Hepatocyte (in vitro differentiated cells): Measurements from ENCODE around the gene ATP9B. TPM values are rescaled to one million over a fixed set of nuclear protein-coding genes. Genes with fewer than 3 reads are reported as not detected.

Experiments
- DNase-seq: peaks from one replicate; pipeline ENCODE4 v3.0.0-alpha.2; 2016; ENCODE audit warnings: low spot score
- H2AFZ ChIP-seq: fragments of 200-600 bp; sonication (generic); 2 replicates; pipeline ENCODE4 v1.6.0; 2016; ENCODE audit warnings: antibody characterized with exemption, mild to moderate bottlenecking
- H3K27ac ChIP-seq: fragments of 200-600 bp; sonication (generic); 2 replicates; pipeline ENCODE4 v1.5.1; 2016; ENCODE audit warnings: mild to moderate bottlenecking
- H3K27me3 ChIP-seq: fragments of 200-600 bp; sonication (generic); 2 replicates; pipeline ENCODE4 v1.6.1; 2016
- H3K36me3 ChIP-seq: fragments of 200-600 bp; sonication (generic); replicated peaks from 2 replicates; pipeline ENCODE4 v1.5.1; 2016; ENCODE audit warnings: low read depth; ENCODE audit not compliant: insufficient read depth
- H3K4me1 ChIP-seq: fragments of 200-600 bp; sonication (generic); 2 replicates; pipeline ENCODE4 v1.5.1; 2016; ENCODE audit warnings: mild to moderate bottlenecking, moderate library complexity; ENCODE audit not compliant: insufficient read depth
- H3K4me2 ChIP-seq: fragments of 200-600 bp; sonication (generic); 2 replicates; pipeline ENCODE4 v1.6.0; 2016
- H3K4me3 ChIP-seq: fragments of 200-600 bp; sonication (generic); 2 replicates; pipeline ENCODE4 v1.5.1; 2016; ENCODE audit warnings: mild to moderate bottlenecking
- H3K79me2 ChIP-seq: fragments of 200-600 bp; sonication (generic); 2 replicates; pipeline ENCODE4 v1.6.0; 2017; ENCODE audit warnings: mild to moderate bottlenecking
- H3K9me2 ChIP-seq: fragments of 200-600 bp; sonication (generic); replicated peaks from 2 replicates; pipeline ENCODE4 v1.6.0; 2017; ENCODE audit warnings: mild to moderate bottlenecking; ENCODE audit not compliant: insufficient read depth
- H3K9me3 ChIP-seq: fragments of 200-600 bp; sonication (generic); 2 replicates; pipeline ENCODE4 v1.5.1; 2016; ENCODE audit warnings: low read depth, mild to moderate bottlenecking
- H4K20me1 ChIP-seq: fragments of 200-600 bp; sonication (generic); 2 replicates; pipeline ENCODE4 v1.6.0; 2016; ENCODE audit warnings: mild to moderate bottlenecking; ENCODE audit not compliant: insufficient read depth, poor library complexity, severe bottlenecking
- CTCF ChIP-seq: fragments of 200-600 bp; sonication (generic); IDR thresholded peaks from 2 replicates; pipeline ENCODE4 v1.5.1; 2016; ENCODE audit warnings: antibody characterized with exemption, mild to moderate bottlenecking; ENCODE audit not compliant: poor library complexity
- EZH2 ChIP-seq: fragments of 200-600 bp; sonication (generic); IDR thresholded peaks from 2 replicates; pipeline ENCODE4 v1.6.1; 2016; ENCODE audit warnings: antibody characterized with exemption, mild to moderate bottlenecking, borderline replicate concordance
- EZH2phosphoT487 ChIP-seq: fragments of 200-600 bp; sonication (generic); IDR thresholded peaks from one replicate; pipeline ENCODE4 v1.6.1; 2018; ENCODE audit warnings: antibody characterized with exemption, mild to moderate bottlenecking, low read depth, moderate library complexity; ENCODE audit not compliant: unreplicated experiment, severe bottlenecking
- WGBS: methylation state at CpG from one replicate; pipeline ENCODE4 v1.1.6; 2016; ENCODE audit warnings: low lambda C conversion rate; ENCODE audit errors: missing lambda C conversion rate; 5-methylcytosine and 5-hydroxymethylcytosine counted together
- polyA plus RNA-seq: library from polyadenylated mRNA; unstranded; fragments of >200 nt; fragmentation: Nextera tagmentation; extraction: Ambion mirVana; gene quantifications from 2 replicates; pipeline ENCODE4 v1.2.1, GENCODE V29; 2016
- total RNA-seq: library from RNA; depleted of rRNA; stranded (reverse); fragments of >200 nt; gene quantifications from 2 replicates; pipeline ENCODE4 v1.2.3, GENCODE V29; 2014

The ATP9B gene
- total and polyA plus RNA-seq, 2 experiments from 2014 or later: 14.6 to 23.8 TPM

GRCh38 chr18:79210002-79210910 is 141.1 kb downstream of the ATP9B start:
- peaks cover 8% of the 10 kb centered on the region for H3K79me2 ChIP-seq
- no peaks in the 10 kb centered on the region for H3K36me3 ChIP-seq
- H2AFZ ChIP-seq: no peak overlapping the region
- TF ChIP-seq CTCF (no peak), EZH2 (no peak), EZH2phosphoT487 (no peak)
- H3K4me2 ChIP-seq: no peak overlapping the region
- H3K9me2 ChIP-seq: no peaks in the 10 kb centered on the region
- no peak overlapping the region for H3K27ac ChIP-seq
- no peak overlapping the region for H3K4me3 ChIP-seq
- H3K9me3 ChIP-seq: no peaks in the 10 kb centered on the region
- DNase-seq: no peak
- WGBS: 95% methylated on average over 16 of the region's 16 CpGs
- H3K4me1 ChIP-seq: peaks cover 4% of the 10 kb centered on the region
- H4K20me1 ChIP-seq: no peaks in the 10 kb centered on the region
- no peaks in the 10 kb centered on the region for H3K27me3 ChIP-seq

GRCh38 chr18:79211844-79212243 is 142.7 kb downstream of the ATP9B start:
- Histone ChIP-seq H3K36me3 (no peaks in the 10 kb centered on the region), H3K27ac (no peak overlapping the region), H3K4me3 (no peak overlapping the region), H3K9me2 (no peaks in the 10 kb centered on the region), H4K20me1 (no peaks in the 10 kb centered on the region), H2AFZ (no peak overlapping the region), H3K9me3 (no peaks in the 10 kb centered on the region), H3K79me2 (peaks cover 8% of the 10 kb centered on the region), H3K4me2 (no peak overlapping the region), H3K4me1 (peaks cover 4% of the 10 kb centered on the region), H3K27me3 (no peaks in the 10 kb centered on the region)
- TF ChIP-seq CTCF (no peak), EZH2phosphoT487 (no peak), EZH2 (no peak)
- DNase-seq: no peak
- 67% methylated on average over 5 of the region's 5 CpGs for WGBS

GRCh38 chr18:79214056-79214455 is 144.9 kb downstream of the ATP9B start:
- Histone ChIP-seq H3K27me3 (no peaks in the 10 kb centered on the region), H2AFZ (no peak overlapping the region), H3K27ac (no peak overlapping the region), H3K36me3 (no peaks in the 10 kb centered on the region), H3K9me2 (no peaks in the 10 kb centered on the region), H3K4me2 (no peak overlapping the region), H3K79me2 (peaks cover 8% of the 10 kb centered on the region), H4K20me1 (no peaks in the 10 kb centered on the region), H3K4me3 (no peak overlapping the region), H3K4me1 (peaks cover 4% of the 10 kb centered on the region), H3K9me3 (no peaks in the 10 kb centered on the region)
- no peak for DNase-seq
- no peak for TF ChIP-seq CTCF
- TF ChIP-seq EZH2phosphoT487: no peak
- no peak for TF ChIP-seq EZH2
- 98% methylated on average over 3 of the region's 3 CpGs for WGBS
